ENCODE measurements around the gene DPEP3.
"Not testable (repeated sequence)": the region's sequence is repeated elsewhere in the genome, so short reads cannot be mapped to it uniquely, and the experiment has no call there.

DPEP3 gene

GRCh38 chr16:67979955-67980678, at the start of gene DPEP3:
TSS of gene DPEP3 (minus strand) at chr16:67980499. CDS start at chr16:67980380, 119 bp downstream.
- H3K9me3 ChIP-seq (ENCODE audit: control insufficient read depth, low read depth, low read length), result no peaks in the 10 kb centered on the region
- H3K9ac ChIP-seq (ENCODE audit: low read length), result no peak within 1 kb of the TSS
- H3K27ac ChIP-seq (ENCODE audit: low read length), result no peak within 1 kb of the TSS
- no peaks in the 10 kb centered on the region for H3K27me3 ChIP-seq (ENCODE audit: control insufficient read depth, insufficient read depth, low read length)
- H3K36me3 ChIP-seq (ENCODE audit: control insufficient read depth, low read depth, low read length), result no peaks in the 10 kb centered on the region
- no peak within 1 kb of the TSS for H3K4me3 ChIP-seq (ENCODE audit: low read length)
- H3K4me1 ChIP-seq (ENCODE audit: control insufficient read depth, low read depth, low read length), result no peaks in the 10 kb centered on the region

- H3K9me3 ChIP-seq (ENCODE audit: control insufficient read depth, low read depth, low read length), result no peaks in the 10 kb centered on the region
- no peaks in the 10 kb centered on the region for H3K27me3 ChIP-seq (ENCODE audit: control insufficient read depth, insufficient read depth, low read length)
- no peak overlapping the region for H3K9ac ChIP-seq (ENCODE audit: low read length)
- peaks cover 19% of the 10 kb centered on the region for H3K36me3 ChIP-seq (ENCODE audit: control insufficient read depth, low read depth, low read length)
- H3K4me1 ChIP-seq (ENCODE audit: control insufficient read depth, low read depth, low read length), result no peaks in the 10 kb centered on the region
- H3K27ac ChIP-seq (ENCODE audit: low read length), result no peak overlapping the region
- no peak overlapping the region for H3K4me3 ChIP-seq (ENCODE audit: low read length)
Measured at GRCh38 chr16:68028996-68029395, 48.7 kb upstream of the DPEP3 start.

- no peaks in the 10 kb centered on the region for H3K9me3 ChIP-seq (ENCODE audit: control insufficient read depth, low read depth, low read length)
- H3K4me3 ChIP-seq (ENCODE audit: low read length), result peak within 1 kb of the TSS; percentile 96
- peaks cover 12% of the 10 kb centered on the region for H3K36me3 ChIP-seq (ENCODE audit: control insufficient read depth, low read depth, low read length)
- no peaks in the 10 kb centered on the region for H3K27me3 ChIP-seq (ENCODE audit: control insufficient read depth, insufficient read depth, low read length)
- peaks cover 7% of the 10 kb centered on the region for H3K4me1 ChIP-seq (ENCODE audit: control insufficient read depth, low read depth, low read length)
- peak within 1 kb of the TSS; percentile 97 for H3K9ac ChIP-seq (ENCODE audit: low read length)
- H3K27ac ChIP-seq (ENCODE audit: low read length), result peak within 1 kb of the TSS; percentile 88
Measured at GRCh38 chr16:68022728-68023537, 42.6 kb upstream of the DPEP3 start, which contains the start of the genes DDX28 and DUS2. TSS of gene DDX28 (minus strand) at chr16:68023232. CDS start at chr16:68023202, 30 bp downstream. TSS of gene DUS2 (plus strand) at chr16:68023284. CDS start at chr16:68038024, 14,740 bp downstream.

GRCh38 chr16:68022278-68022727, 42.0 kb upstream of the DPEP3 start:
- Histone ChIP-seq H3K9me3 (ENCODE audit: control insufficient read depth, low read depth, low read length) (no peaks in the 10 kb centered on the region), H3K27ac (ENCODE audit: low read length) (peak overlapping the region; percentile 88), H3K4me3 (ENCODE audit: low read length) (peak overlapping the region; percentile 96)

GRCh38 chr16:68021490-68021889, 41.2 kb upstream of the DPEP3 start:
- no peak overlapping the region for H3K9ac ChIP-seq (ENCODE audit: low read length)

More at GRCh38 chr16:68022278-68022727, 42.0 kb upstream of the DPEP3 start:
- H3K36me3 ChIP-seq (ENCODE audit: control insufficient read depth, low read depth, low read length), result peaks cover 12% of the 10 kb centered on the region
- peaks cover 7% of the 10 kb centered on the region for H3K4me1 ChIP-seq (ENCODE audit: control insufficient read depth, low read depth, low read length)
- no peaks in the 10 kb centered on the region for H3K27me3 ChIP-seq (ENCODE audit: control insufficient read depth, insufficient read depth, low read length)
- H3K9ac ChIP-seq (ENCODE audit: low read length), result peak overlapping the region; percentile 97

GRCh38 chr16:68019167-68019680, 38.9 kb upstream of the DPEP3 start:
- H3K27me3 ChIP-seq (ENCODE audit: control insufficient read depth, insufficient read depth, low read length), result no peaks in the 10 kb centered on the region
- H3K9me3 ChIP-seq (ENCODE audit: control insufficient read depth, low read depth, low read length), result no peaks in the 10 kb centered on the region
- no peak overlapping the region for H3K9ac ChIP-seq (ENCODE audit: low read length)
- peaks cover 7% of the 10 kb centered on the region for H3K4me1 ChIP-seq (ENCODE audit: control insufficient read depth, low read depth, low read length)
- H3K36me3 ChIP-seq (ENCODE audit: control insufficient read depth, low read depth, low read length), result no peaks in the 10 kb centered on the region
- no peak overlapping the region for H3K27ac ChIP-seq (ENCODE audit: low read length)
- H3K4me3 ChIP-seq (ENCODE audit: low read length), result no peak overlapping the region

More at GRCh38 chr16:68021490-68021889, 41.2 kb upstream of the DPEP3 start:
- peak overlapping the region; percentile 96 for H3K4me3 ChIP-seq (ENCODE audit: low read length)
- peaks cover 7% of the 10 kb centered on the region for H3K4me1 ChIP-seq (ENCODE audit: control insufficient read depth, low read depth, low read length)
- H3K27me3 ChIP-seq (ENCODE audit: control insufficient read depth, insufficient read depth, low read length), result no peaks in the 10 kb centered on the region
- H3K9me3 ChIP-seq (ENCODE audit: control insufficient read depth, low read depth, low read length), result no peaks in the 10 kb centered on the region
- H3K36me3 ChIP-seq (ENCODE audit: control insufficient read depth, low read depth, low read length), result peaks cover 7% of the 10 kb centered on the region
- H3K27ac ChIP-seq (ENCODE audit: low read length), result no peak overlapping the region

GRCh38 chr16:68015681-68016080, 35.4 kb upstream of the DPEP3 start, which contains the start of gene DPEP2NB:
TSS of gene DPEP2NB (minus strand) at chr16:68015911. CDS start at chr16:68015770, 141 bp downstream.
- H3K4me1 ChIP-seq (ENCODE audit: control insufficient read depth, low read depth, low read length), result no peaks in the 10 kb centered on the region
- no peak within 1 kb of the TSS for H3K4me3 ChIP-seq (ENCODE audit: low read length)
- no peak within 1 kb of the TSS for H3K9ac ChIP-seq (ENCODE audit: low read length)
- H3K36me3 ChIP-seq (ENCODE audit: control insufficient read depth, low read depth, low read length), result no peaks in the 10 kb centered on the region
- no peaks in the 10 kb centered on the region for H3K27me3 ChIP-seq (ENCODE audit: control insufficient read depth, insufficient read depth, low read length)
- H3K9me3 ChIP-seq (ENCODE audit: control insufficient read depth, low read depth, low read length), result no peaks in the 10 kb centered on the region
- no peak within 1 kb of the TSS for H3K27ac ChIP-seq (ENCODE audit: low read length)

GRCh38 chr16:68013440-68013839, 33.1 kb upstream of the DPEP3 start:
- H3K4me3 ChIP-seq (ENCODE audit: low read length), result no peak overlapping the region
- no peaks in the 10 kb centered on the region for H3K9me3 ChIP-seq (ENCODE audit: control insufficient read depth, low read depth, low read length)
- no peaks in the 10 kb centered on the region for H3K36me3 ChIP-seq (ENCODE audit: control insufficient read depth, low read depth, low read length)
- H3K27ac ChIP-seq (ENCODE audit: low read length), result no peak overlapping the region
- H3K4me1 ChIP-seq (ENCODE audit: control insufficient read depth, low read depth, low read length), result no peaks in the 10 kb centered on the region
- H3K27me3 ChIP-seq (ENCODE audit: control insufficient read depth, insufficient read depth, low read length), result no peaks in the 10 kb centered on the region
- H3K9ac ChIP-seq (ENCODE audit: low read length), result no peak overlapping the region

GRCh38 chr16:68009872-68010271, 29.6 kb upstream of the DPEP3 start:
- H3K36me3 ChIP-seq (ENCODE audit: control insufficient read depth, low read depth, low read length); H3K9ac ChIP-seq (ENCODE audit: low read length); H3K9me3 ChIP-seq (ENCODE audit: control insufficient read depth, low read depth, low read length); H3K4me3 ChIP-seq (ENCODE audit: low read length); H3K27me3 ChIP-seq (ENCODE audit: control insufficient read depth, insufficient read depth, low read length); H3K4me1 ChIP-seq (ENCODE audit: control insufficient read depth, low read depth, low read length); H3K27ac ChIP-seq (ENCODE audit: low read length): not testable (repeated sequence)

GRCh38 chr16:68009157-68009735, 28.9 kb upstream of the DPEP3 start:
- Histone ChIP-seq H3K4me3 (ENCODE audit: low read length) (no peak overlapping the region), H3K4me1 (ENCODE audit: control insufficient read depth, low read depth, low read length) (peaks cover 4% of the 10 kb centered on the region), H3K27me3 (ENCODE audit: control insufficient read depth, insufficient read depth, low read length) (no peaks in the 10 kb centered on the region), H3K9ac (ENCODE audit: low read length) (no peak overlapping the region), H3K36me3 (ENCODE audit: control insufficient read depth, low read depth, low read length) (no peaks in the 10 kb centered on the region), H3K27ac (ENCODE audit: low read length) (no peak overlapping the region), H3K9me3 (ENCODE audit: control insufficient read depth, low read depth, low read length) (no peaks in the 10 kb centered on the region)

GRCh38 chr16:68005786-68006286, 25.5 kb upstream of the DPEP3 start:
- Histone ChIP-seq H3K9me3 (ENCODE audit: control insufficient read depth, low read depth, low read length) (no peaks in the 10 kb centered on the region), H3K9ac (ENCODE audit: low read length) (no peak overlapping the region), H3K4me1 (ENCODE audit: control insufficient read depth, low read depth, low read length) (peaks cover 4% of the 10 kb centered on the region), H3K27ac (ENCODE audit: low read length) (no peak overlapping the region), H3K4me3 (ENCODE audit: low read length) (no peak overlapping the region), H3K36me3 (ENCODE audit: control insufficient read depth, low read depth, low read length) (no peaks in the 10 kb centered on the region), H3K27me3 (ENCODE audit: control insufficient read depth, insufficient read depth, low read length) (no peaks in the 10 kb centered on the region)
